Upper lobe of left lung (tissue), 6 donors: ENCODE results near the gene TRAPPC3. TPM values are rescaled to one million over a fixed set of nuclear protein-coding genes. Genes with fewer than 3 reads are reported as not detected.

Experiments
- ATAC-seq, 2 donors: fragments of 200-7000 bp; cut with Tn5 transposase; one replicate each; pipeline ENCODE4 v1.9.1; 2022; ENCODE audit warnings: mild to moderate bottlenecking in 2 of 2, moderate library complexity in 2 of 2; ENCODE audit not compliant: low FRiP score in 2 of 2
- DNase-seq, 2 donors: peaks; one replicate each; pipeline ENCODE4 v3.0.0-alpha.2; 2019 to 2020
- H3K27ac ChIP-seq, 4 donors: fragments of 200-600 bp; sonication (generic); one replicate each; pipeline ENCODE4 v1.5.1; 2016 to 2019
- H3K27me3 ChIP-seq, 4 donors: fragments of 200-600 bp; sonication (generic); one replicate each; pipeline ENCODE4 v1.5.1; 2017 to 2019
- H3K36me3 ChIP-seq, 4 donors: fragments of 200-600 bp; sonication (generic); one replicate each; pipeline ENCODE4 v1.5.1; 2016 to 2019
- H3K4me1 ChIP-seq, 4 donors: fragments of 200-600 bp; sonication (generic); one replicate each; pipeline ENCODE4 v1.5.1; 2018 to 2019
- H3K4me3 ChIP-seq, 4 donors: fragments of 200-600 bp; sonication (generic); one replicate each; pipeline ENCODE4 v1.5.1; 2017 to 2019; ENCODE audit warnings: mild to moderate bottlenecking in 2 of 4, moderate library complexity in 1 of 4
- H3K9me3 ChIP-seq, 4 donors: fragments of 200-600 bp; sonication (generic); one replicate each; pipeline ENCODE4 v1.5.1; 2018 to 2019
- EP300 ChIP-seq, 4 donors: sonication (generic); formaldehyde crosslinking; IDR thresholded peaks; one replicate each; pipeline ENCODE4 v1.5.1; 2017; ENCODE audit warnings: antibody characterized with exemption in 4 of 4, control low read depth in 2 of 4
- POLR2A ChIP-seq, 4 donors: fragments of 450-650 bp; IDR thresholded peaks; one replicate each; pipeline ENCODE4 v1.5.1; 2016 to 2017; ENCODE audit warnings: antibody characterized with exemption in 4 of 4, mild to moderate bottlenecking in 2 of 4
- POLR2AphosphoS5 ChIP-seq, 2 donors: sonication (generic); formaldehyde crosslinking; IDR thresholded peaks; one replicate each; pipeline ENCODE4 v1.5.1; 2017; ENCODE audit warnings: antibody characterized with exemption in 2 of 2
- WGBS, 2 donors: methylation state at CpG; one replicate each; pipeline ENCODE4 v1.1.5; 2017 to 2018; 5-methylcytosine and 5-hydroxymethylcytosine counted together
- total RNA-seq, 6 donors: library from RNA; depleted of rRNA in 4 of 6; stranded (reverse); fragments of >200 nt in 4 of 6; gene quantifications; one replicate each; pipeline versions ENCODE4 v1.1.0 to v1.2.1, GENCODE V29; 2016 to 2021
- TF ChIP-seq, protein P1 (sequence below), 6 experiments: fragments of 450-650 bp in 4 of 6; fragments of 200-600 bp in 2 of 6; sonication (generic) in 2 of 6; IDR thresholded peaks; one replicate each; pipeline ENCODE4 v1.5.1; 2016 to 2019; ENCODE audit warnings: antibody characterized with exemption in 6 of 6
- donor health status: DM: no; HTN: no; CAD: no; lungs with moderate emphysema.
- donor health status: DM: no; HTN: yes; CAD: no; lungs with severe emphysema.

TRAPPC3 gene
- total RNA-seq, 6 donors from 2014 or later: 65.8 to 120 (median 75.5) TPM

- ATAC-seq (no peak), DNase-seq (no peak)
- Histone ChIP-seq H3K27me3 (no peaks in the 10 kb centered on the region), H3K4me3 (no peak overlapping the region), H3K27ac (no peak overlapping the region), H3K4me1 (peaks cover 0 to 20% (median 3%) of the 10 kb centered on the region in 4 donors), H3K9me3 (no peaks in the 10 kb centered on the region), H3K36me3 (peaks cover 76 to 100% (median 98%) of the 10 kb centered on the region in 4 donors)
- 90 to 95% methylated on average over 36 to 37 of the region's 76 CpGs for WGBS, 2 donors
- TF ChIP-seq, protein P1, sequence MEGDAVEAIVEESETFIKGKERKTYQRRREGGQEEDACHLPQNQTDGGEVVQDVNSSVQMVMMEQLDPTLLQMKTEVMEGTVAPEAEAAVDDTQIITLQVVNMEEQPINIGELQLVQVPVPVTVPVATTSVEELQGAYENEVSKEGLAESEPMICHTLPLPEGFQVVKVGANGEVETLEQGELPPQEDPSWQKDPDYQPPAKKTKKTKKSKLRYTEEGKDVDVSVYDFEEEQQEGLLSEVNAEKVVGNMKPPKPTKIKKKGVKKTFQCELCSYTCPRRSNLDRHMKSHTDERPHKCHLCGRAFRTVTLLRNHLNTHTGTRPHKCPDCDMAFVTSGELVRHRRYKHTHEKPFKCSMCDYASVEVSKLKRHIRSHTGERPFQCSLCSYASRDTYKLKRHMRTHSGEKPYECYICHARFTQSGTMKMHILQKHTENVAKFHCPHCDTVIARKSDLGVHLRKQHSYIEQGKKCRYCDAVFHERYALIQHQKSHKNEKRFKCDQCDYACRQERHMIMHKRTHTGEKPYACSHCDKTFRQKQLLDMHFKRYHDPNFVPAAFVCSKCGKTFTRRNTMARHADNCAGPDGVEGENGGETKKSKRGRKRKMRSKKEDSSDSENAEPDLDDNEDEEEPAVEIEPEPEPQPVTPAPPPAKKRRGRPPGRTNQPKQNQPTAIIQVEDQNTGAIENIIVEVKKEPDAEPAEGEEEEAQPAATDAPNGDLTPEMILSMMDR (IDR thresholded peaks at IDR 0.05): no peak
- TF ChIP-seq POLR2AphosphoS5 (IDR thresholded peaks at IDR 0.05) (no peak), EP300 (IDR thresholded peaks at IDR 0.05) (no peak), POLR2A (IDR thresholded peaks at IDR 0.05) (no peak)
Observed at GRCh38 chr1:36176106-36176949, 27.0 kb upstream of the TRAPPC3 start.

GRCh38 chr1:36175137-36176095 is 26.1 kb upstream of the TRAPPC3 start:
- Histone ChIP-seq H3K27ac (no peak overlapping the region), H3K4me3 (no peak overlapping the region), H3K27me3 (no peaks in the 10 kb centered on the region), H3K9me3 (no peaks in the 10 kb centered on the region), H3K36me3 (peaks cover 73 to 100% (median 96%) of the 10 kb centered on the region in 4 donors), H3K4me1 (peaks cover 0 to 20% (median 3%) of the 10 kb centered on the region in 4 donors)
- WGBS, 2 donors: 88 to 91% methylated on average over 5 to 11 of the region's 11 CpGs
- no peak for TF ChIP-seq POLR2A (IDR thresholded peaks at IDR 0.05)
- no peak for TF ChIP-seq POLR2AphosphoS5 (IDR thresholded peaks at IDR 0.05)
- TF ChIP-seq, protein P1 (IDR thresholded peaks at IDR 0.05): no peak
- TF ChIP-seq EP300 (IDR thresholded peaks at IDR 0.05): no peak
- DNase-seq (no peak), ATAC-seq (peak in 1 of 2 donors; percentile 5)

- H3K36me3 ChIP-seq: peaks cover 67 to 100% (median 89%) of the 10 kb centered on the region in 4 donors
- H3K9me3 ChIP-seq: no peaks in the 10 kb centered on the region
- no peak for DNase-seq
- H3K27ac ChIP-seq: no peak overlapping the region
- WGBS, 2 donors: 82 to 90% methylated on average over 11 of the region's 11 CpGs
- no peaks in the 10 kb centered on the region for H3K27me3 ChIP-seq
- peaks cover 0 to 20% (median 3%) of the 10 kb centered on the region in 4 donors for H3K4me1 ChIP-seq
- H3K4me3 ChIP-seq: no peak overlapping the region
- TF ChIP-seq POLR2A (IDR thresholded peaks at IDR 0.05): no peak
- TF ChIP-seq, protein P1 (IDR thresholded peaks at IDR 0.05): no peak
- no peak for TF ChIP-seq POLR2AphosphoS5 (IDR thresholded peaks at IDR 0.05)
- no peak for TF ChIP-seq EP300 (IDR thresholded peaks at IDR 0.05)
- no peak for ATAC-seq
Observed at GRCh38 chr1:36174713-36175112, 25.4 kb upstream of the TRAPPC3 start.

DNA sequence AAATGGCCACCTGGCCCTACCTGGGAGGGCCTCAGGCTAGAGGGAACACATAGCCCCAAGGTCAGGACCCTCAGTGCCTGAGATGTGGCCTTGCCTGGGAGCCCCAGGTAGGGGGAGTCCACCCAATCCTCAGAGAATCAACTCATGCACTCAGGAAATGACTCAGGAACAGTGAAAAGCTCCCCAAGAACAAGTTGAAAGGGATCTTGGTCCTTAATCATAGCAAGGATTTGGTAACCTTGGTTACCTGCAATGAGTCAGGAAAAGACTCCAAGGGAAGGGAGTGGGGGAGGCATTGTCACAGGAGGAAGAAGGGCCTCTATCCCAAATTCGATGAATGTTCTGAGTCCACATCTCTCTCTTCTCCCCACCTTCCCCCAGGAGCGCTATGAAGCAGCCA is 23.7 kb upstream of the TRAPPC3 start:
- DNase-seq: no peak
- Histone ChIP-seq H3K9me3 (no peaks in the 10 kb centered on the region), H3K27ac (no peak overlapping the region), H3K4me3 (no peak overlapping the region), H3K27me3 (no peaks in the 10 kb centered on the region), H3K4me1 (peaks cover 0 to 30% (median 10%) of the 10 kb centered on the region in 4 donors), H3K36me3 (peaks cover 52 to 91% (median 72%) of the 10 kb centered on the region in 4 donors)
- 90 to 92% methylated on average over 2 of the region's 2 CpGs for WGBS, 2 donors
- TF ChIP-seq, protein P1 (IDR thresholded peaks at IDR 0.05): no peak
- TF ChIP-seq EP300 (IDR thresholded peaks at IDR 0.05) (no peak), POLR2A (IDR thresholded peaks at IDR 0.05) (no peak), POLR2AphosphoS5 (IDR thresholded peaks at IDR 0.05) (no peak)
- ATAC-seq: no peak
